ENCODE measurements around the gene GRK7. TPM values are rescaled to one million over a fixed set of nuclear protein-coding genes. Genes with fewer than 3 reads are reported as not detected.

Gene GRK7
- total and polyA plus RNA-seq, 2 of the 13 experiments (the other 11 are each of a cell fraction or from before 2014, with no cell fraction given): not detected

GRCh38 chr3:141738891-141739363 lies 24.3 kb upstream of the GRK7 start (continued):
- no peak for TF ChIP-seq ELK4 (CRISPR knock-in tag; IDR thresholded peaks at IDR 0.05; ENCODE audit: borderline replicate concordance)
- no peak for TF ChIP-seq MED13 (CRISPR knock-in tag; IDR thresholded peaks at IDR 0.05)
- 0 out of 2 replicates have a peak, but pooled peaks have one; percentile 5 for TF ChIP-seq ZNF737 (CRISPR knock-in tag; IDR thresholded peaks at IDR 0.05; ENCODE audit: borderline replicate concordance)
- 0 out of 2 replicates have a peak, but pooled peaks have one; percentile 28 for TF ChIP-seq ELF3 (CRISPR knock-in tag; IDR thresholded peaks at IDR 0.05)
- TF ChIP-seq KAT7 (CRISPR knock-in tag; IDR thresholded peaks at IDR 0.05; ENCODE audit: borderline replicate concordance): 0 out of 2 replicates have a peak, but pooled peaks have one; percentile 7
- 0 out of 2 replicates have a peak, but pooled peaks have one; percentile 7 for TF ChIP-seq ZNF232 (CRISPR knock-in tag; IDR thresholded peaks at IDR 0.05; ENCODE audit: borderline replicate concordance)
- no peak for TF ChIP-seq POLR2G (IDR thresholded peaks at IDR 0.05; ENCODE audit: low read depth, low read length)
- TF ChIP-seq RXRA (CRISPR knock-in tag; IDR thresholded peaks at IDR 0.05): no peak
- TF ChIP-seq ZNF549 (CRISPR knock-in tag; IDR thresholded peaks at IDR 0.05): no peak

DNA sequence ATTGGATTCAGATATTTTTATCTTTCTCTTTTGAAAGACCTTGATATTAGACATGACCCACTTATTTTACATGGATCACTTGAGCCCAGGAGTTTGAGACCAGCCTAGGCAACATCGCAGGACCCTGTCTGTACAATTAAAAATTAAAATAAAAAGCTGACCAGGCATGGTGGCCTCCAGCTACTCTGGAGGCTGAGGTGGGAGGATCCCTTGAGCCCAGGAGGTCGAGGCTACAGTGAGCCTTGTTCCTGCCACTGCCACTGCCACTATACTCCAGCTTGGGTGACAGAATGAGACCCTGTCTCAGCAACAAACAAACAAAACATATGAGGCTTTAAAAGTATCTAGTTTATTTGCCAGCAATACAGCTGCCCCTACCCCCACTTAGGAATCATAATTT lies 23.5 kb upstream of the GRK7 start:
- ChIA-PET POLR2A (interaction anchor here (4.0 kb wide), 1 partner anchor 11 kb away, joined by 29 read pairs; no protein-coding TSS in a partner anchor), CTCF (ENCODE audit: low intra/inter-chr PET ratio, low total read pairs) (no interaction called here)
- Histone ChIP-seq H4K20me1 (ENCODE audit: insufficient read depth, low read length) (peaks cover 12% of the 10 kb centered on the region), H3K27ac (ENCODE audit: extremely low read length, insufficient read depth, low read length) (no peak overlapping the region), H3K9me3 (ENCODE audit: low read length) (no peaks in the 10 kb centered on the region), H3K79me2 (ENCODE audit: insufficient read depth, low read length) (peaks cover 62% of the 10 kb centered on the region), H3K27me3 (ENCODE audit: control insufficient read depth in 1 of 2, insufficient read depth in 2 of 2, low read length in 2 of 2) (no peaks in the 10 kb centered on the region; a peak in 1 of 5 replicates), H2AFZ (ENCODE audit: low read length) (no peak overlapping the region), H3K36me3 (replicated peaks in 1 of 2; ENCODE audit: control insufficient read depth in 1 of 2, insufficient read depth in 2 of 2, low read length in 2 of 2) (peaks cover 0 to 13% of the 10 kb centered on the region in 2 experiments; a peak in 4 of 5 replicates), H3K4me3 (replicated peaks in 1 of 3; ENCODE audit: insufficient read depth in 1 of 3, low read depth in 2 of 3, low read length in 3 of 3) (peak overlapping the region; percentile 90 to 99 (median 99); a peak in 5 of 6 replicates), H3K4me1 (ENCODE audit: insufficient read depth, low read length) (peaks cover 73% of the 10 kb centered on the region), H3K4me2 (ENCODE audit: low read depth, low read length) (peak overlapping the region; percentile 69), H3K9ac (ENCODE audit: insufficient read depth, low read depth, low read length) (peak overlapping the region; percentile 93; the same call in 1 of the 2 replicates)
- TF ChIP-seq AKAP8 (CRISPR knock-in tag; IDR thresholded peaks at IDR 0.05) (no peak), ZMYM3 (CRISPR knock-in tag; IDR thresholded peaks at IDR 0.05) (0 out of 2 replicates have a peak, but pooled peaks have one; percentile 20), ZNF749 (CRISPR knock-in tag; IDR thresholded peaks at IDR 0.05; ENCODE audit: borderline replicate concordance) (no peak), SP2 (CRISPR knock-in tag; IDR thresholded peaks at IDR 0.05) (no peak), ZNF883 (CRISPR knock-in tag; IDR thresholded peaks at IDR 0.05; ENCODE audit: not compliant biosample characterization) (no peak), ZNF704 (CRISPR knock-in tag; IDR thresholded peaks at IDR 0.05; ENCODE audit: borderline replicate concordance) (no peak), ZNF770 (CRISPR knock-in tag; IDR thresholded peaks at IDR 0.05) (peak; percentile 96), CEBPG (CRISPR knock-in tag; IDR thresholded peaks at IDR 0.05) (no peak), ARID2 (CRISPR knock-in tag; IDR thresholded peaks at IDR 0.05; ENCODE audit: borderline replicate concordance) (no peak), TBX2 (CRISPR knock-in tag; IDR thresholded peaks at IDR 0.05; ENCODE audit: borderline replicate concordance) (no peak), ZNF264 (CRISPR knock-in tag; IDR thresholded peaks at IDR 0.05) (no peak)
- no TSS peak for BruUV-seq (replicated peaks)
- ATAC-seq (no peak), DNase-seq (ENCODE audit: low spot score) (no peak), FAIRE-seq (no peak)
- intact Hi-C loops (cut with micrococcal nuclease; ENCODE audit: unreplicated experiment) (loop anchor here (5.0 kb wide), 1 partner anchor 92 kb away; no protein-coding TSS in a partner anchor), in situ Hi-C loops (cut with HindIII; ENCODE audit: extremely low pct_ligation_motif_present, low pct_unique_long_range_greater_than_20kb) (loop anchor here (10.0 kb wide), 1 partner anchor 135 kb away; the partner anchor contains the start of gene ATP1B3)
- 74% methylated on average over 2 of the region's 2 CpGs for WGBS (ENCODE audit: low lambda C conversion rate)
